ENCODE measurements around the gene FAM149A. TPM values are rescaled to one million over a fixed set of nuclear protein-coding genes. Genes with fewer than 3 reads are reported as not detected.

The FAM149A gene
- total and polyA plus RNA-seq, 2 donors (not counting 1 experiment from before 2014, with no cell fraction given) = 5.6 to 9.4 TPM

GRCh38 chr4:186148336-186148975 lies 44.0 kb downstream of the FAM149A start:
- no peak overlapping the region for H2AFZ ChIP-seq (ENCODE audit: low read length)
- no peak overlapping the region for H3K4me3 ChIP-seq (replicated peaks in 1 of 4; ENCODE audit: control extremely low read depth in 1 of 4, insufficient read depth in 1 of 4, low read depth in 3 of 4, low read length in 4 of 4)
- H4K20me1 ChIP-seq (ENCODE audit: control insufficient read depth, extremely low read depth, insufficient read depth, low read length) = no peaks in the 10 kb centered on the region

GRCh38 chr4:186149872-186150271 lies 45.4 kb downstream of the FAM149A start:
- no peak for TF ChIP-seq EZH2 (IDR thresholded peaks at IDR 0.05; ENCODE audit: low read length, missing control alignments)
- peak; percentile 43 to 49 for TF ChIP-seq CTCF (conservative IDR thresholded peaks at IDR 0.05 in 1 of 2, IDR thresholded peaks at IDR 0.05 in 1 of 2; ENCODE audit: low read depth in 1 of 2, low read length in 2 of 2)
- peak overlapping the region; percentile 60 for H2AFZ ChIP-seq (ENCODE audit: low read length)
- H3K9me3 ChIP-seq (ENCODE audit: control insufficient read depth, insufficient read depth, low read depth, low read length) = no peaks in the 10 kb centered on the region
- peaks cover 2% of the 10 kb centered on the region for H3K4me1 ChIP-seq (ENCODE audit: control insufficient read depth, extremely low read depth, insufficient read depth, low read length)
- H3K27me3 ChIP-seq (ENCODE audit: control insufficient read depth, insufficient read depth, low read length) = no peaks in the 10 kb centered on the region
- no peak overlapping the region for H3K9ac ChIP-seq (ENCODE audit: insufficient read depth, low read length)
- no peaks in the 10 kb centered on the region for H3K79me2 ChIP-seq (ENCODE audit: control insufficient read depth, insufficient read depth, low read length)
- H4K20me1 ChIP-seq (ENCODE audit: control insufficient read depth, extremely low read depth, insufficient read depth, low read length) = no peaks in the 10 kb centered on the region
- peak in 1 of 2 donors; percentile 53 for DNase-seq (ENCODE audit: low read depth in 2 of 2)
- H3K4me3 ChIP-seq (replicated peaks in 1 of 4; ENCODE audit: control extremely low read depth in 1 of 4, insufficient read depth in 1 of 4, low read depth in 3 of 4, low read length in 4 of 4) = peak overlapping the region in 1 of 4 experiments; percentile 19
- no peak overlapping the region for H3K4me2 ChIP-seq (ENCODE audit: extremely low read depth, insufficient read depth, low read length)
- no peak overlapping the region for H3K27ac ChIP-seq (ENCODE audit: insufficient read depth, low read length)
- H3K36me3 ChIP-seq (ENCODE audit: control insufficient read depth, insufficient read depth, low read length) = no peaks in the 10 kb centered on the region

More at GRCh38 chr4:186148336-186148975, 44.0 kb downstream of the FAM149A start:
- no peak for TF ChIP-seq CTCF (conservative IDR thresholded peaks at IDR 0.05 in 1 of 2, IDR thresholded peaks at IDR 0.05 in 1 of 2; ENCODE audit: low read depth in 1 of 2, low read length in 2 of 2)
- TF ChIP-seq EZH2 (IDR thresholded peaks at IDR 0.05; ENCODE audit: low read length, missing control alignments) = no peak
- Histone ChIP-seq H3K27ac (ENCODE audit: insufficient read depth, low read length) (no peak overlapping the region), H3K4me1 (ENCODE audit: control insufficient read depth, extremely low read depth, insufficient read depth, low read length) (peaks cover 2% of the 10 kb centered on the region), H3K9me3 (ENCODE audit: control insufficient read depth, insufficient read depth, low read depth, low read length) (no peaks in the 10 kb centered on the region), H3K9ac (ENCODE audit: insufficient read depth, low read length) (no peak overlapping the region), H3K36me3 (ENCODE audit: control insufficient read depth, insufficient read depth, low read length) (no peaks in the 10 kb centered on the region), H3K79me2 (ENCODE audit: control insufficient read depth, insufficient read depth, low read length) (no peaks in the 10 kb centered on the region), H3K27me3 (ENCODE audit: control insufficient read depth, insufficient read depth, low read length) (no peaks in the 10 kb centered on the region), H3K4me2 (ENCODE audit: extremely low read depth, insufficient read depth, low read length) (no peak overlapping the region)
- DNase-seq (ENCODE audit: low read depth in 2 of 2) = no peak

- H3K9ac ChIP-seq (ENCODE audit: insufficient read depth, low read length) = no peak overlapping the region
- TF ChIP-seq CTCF (conservative IDR thresholded peaks at IDR 0.05 in 1 of 2, IDR thresholded peaks at IDR 0.05 in 1 of 2; ENCODE audit: low read depth in 1 of 2, low read length in 2 of 2) (no peak), EZH2 (IDR thresholded peaks at IDR 0.05; ENCODE audit: low read length, missing control alignments) (no peak)
- DNase-seq (ENCODE audit: low read depth in 2 of 2) = no peak
- H2AFZ ChIP-seq (ENCODE audit: low read length) = no peak overlapping the region
- H3K79me2 ChIP-seq (ENCODE audit: control insufficient read depth, insufficient read depth, low read length) = no peaks in the 10 kb centered on the region
- H3K4me3 ChIP-seq (replicated peaks in 1 of 4; ENCODE audit: control extremely low read depth in 1 of 4, insufficient read depth in 1 of 4, low read depth in 3 of 4, low read length in 4 of 4) = no peak overlapping the region
- no peaks in the 10 kb centered on the region for H3K27me3 ChIP-seq (ENCODE audit: control insufficient read depth, insufficient read depth, low read length)
- no peak overlapping the region for H3K4me2 ChIP-seq (ENCODE audit: extremely low read depth, insufficient read depth, low read length)
- no peaks in the 10 kb centered on the region for H3K9me3 ChIP-seq (ENCODE audit: control insufficient read depth, insufficient read depth, low read depth, low read length)
- H3K27ac ChIP-seq (ENCODE audit: insufficient read depth, low read length) = no peak overlapping the region
- no peaks in the 10 kb centered on the region for H4K20me1 ChIP-seq (ENCODE audit: control insufficient read depth, extremely low read depth, insufficient read depth, low read length)
- no peaks in the 10 kb centered on the region for H3K36me3 ChIP-seq (ENCODE audit: control insufficient read depth, insufficient read depth, low read length)
- H3K4me1 ChIP-seq (ENCODE audit: control insufficient read depth, extremely low read depth, insufficient read depth, low read length) = no peaks in the 10 kb centered on the region
Measured at GRCh38 chr4:186150926-186151325, 46.4 kb downstream of the FAM149A start.
